Measurements from ENCODE around the gene JAK2.
"Not testable (repeated sequence)": the region's sequence is repeated elsewhere in the genome, so short reads cannot be mapped to it uniquely, and the experiment has no call there.

The JAK2 gene

DNA sequence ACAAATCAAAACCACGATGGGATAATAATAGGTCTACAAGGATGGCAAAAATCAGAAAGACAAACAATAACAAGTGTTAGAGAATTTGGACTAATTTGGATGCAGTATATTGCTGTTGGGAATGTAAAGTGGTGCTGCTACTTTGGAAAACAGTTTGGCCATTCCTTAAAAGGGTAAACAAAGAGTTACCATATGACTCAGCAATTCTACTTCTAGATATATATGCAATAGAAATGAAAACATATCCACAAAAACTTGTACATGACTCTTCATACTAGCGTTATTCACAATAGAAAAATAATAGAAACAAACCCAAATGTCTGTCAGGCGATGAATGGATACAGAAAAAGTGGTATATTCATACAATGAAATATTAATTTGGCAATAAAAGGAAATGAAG, 58.3 kb downstream of the JAK2 start:
- no peak for DNase-seq

DNA sequence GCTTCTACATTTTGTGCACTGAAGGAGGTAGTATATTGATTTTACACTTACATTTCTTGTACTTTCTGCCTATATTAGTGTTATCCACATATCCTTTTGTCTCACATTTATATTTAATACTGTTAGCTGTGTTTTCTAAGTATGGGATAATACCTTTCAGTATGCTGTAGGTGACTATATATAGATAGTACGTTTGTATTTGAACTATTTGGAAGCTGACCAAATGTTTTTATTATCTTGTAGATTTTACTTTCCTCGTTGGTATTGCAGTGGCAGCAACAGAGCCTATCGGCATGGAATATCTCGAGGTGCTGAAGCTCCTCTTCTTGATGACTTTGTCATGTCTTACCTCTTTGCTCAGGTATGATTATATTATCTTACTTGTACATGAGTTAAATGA, 59.1 kb downstream of the JAK2 start:
- DNase-seq: no peak

DNA sequence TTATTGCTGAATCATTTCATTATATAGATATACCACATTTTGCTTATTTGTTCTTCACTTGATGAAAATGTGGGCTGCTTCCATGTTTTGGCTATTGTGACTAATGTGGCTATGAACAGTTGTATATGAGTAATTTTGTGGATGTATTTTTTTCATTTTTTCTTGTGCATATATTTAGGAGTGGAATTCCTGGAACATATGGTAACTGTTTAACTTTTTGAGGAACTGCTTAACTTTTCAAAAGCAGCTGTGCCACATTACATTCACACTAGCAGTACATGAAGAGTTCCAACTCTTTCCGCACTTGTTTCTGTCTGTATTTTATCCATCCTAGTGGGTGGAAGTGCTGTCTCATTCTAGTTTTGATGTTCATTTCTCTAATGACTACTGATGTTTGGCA, 67.8 kb downstream of the JAK2 start:
- no peak for DNase-seq

DNA sequence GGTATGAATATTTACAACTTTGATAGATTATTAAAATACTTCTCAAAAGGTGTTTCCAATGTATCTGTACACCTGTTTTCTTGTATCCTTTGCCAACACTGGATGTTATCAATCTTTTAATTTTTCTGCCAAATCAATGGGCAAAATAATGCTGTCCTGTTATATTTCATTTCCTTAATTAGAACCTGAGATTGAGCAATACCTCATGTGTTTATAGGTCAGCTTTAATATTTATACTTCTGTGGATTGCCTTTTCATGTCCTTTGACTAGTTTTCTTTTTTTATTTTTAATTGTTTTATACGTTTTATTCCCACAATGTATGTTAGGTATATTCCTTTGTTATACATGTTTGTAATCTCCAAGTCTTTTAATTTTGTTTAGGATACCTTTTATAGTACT, 77.6 kb downstream of the JAK2 start:
- no peak for DNase-seq

DNA sequence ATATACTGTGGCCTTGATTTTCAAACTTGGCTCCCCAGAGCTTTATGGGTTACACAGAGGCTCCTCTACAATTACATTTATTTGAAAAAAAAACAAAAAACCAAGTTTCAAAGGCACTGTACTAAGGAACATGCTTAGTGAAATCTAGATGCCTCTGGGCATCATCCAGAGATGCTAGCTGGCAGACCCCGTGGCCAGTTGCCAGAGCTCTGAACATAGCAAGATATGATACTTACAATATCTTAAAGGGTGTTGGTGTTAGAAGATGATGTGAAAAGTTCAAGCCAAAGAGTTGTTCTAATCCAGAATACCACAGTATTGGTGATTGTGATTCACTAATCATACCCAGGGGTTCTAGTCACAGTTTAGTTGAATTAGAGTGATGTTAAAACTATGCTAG, 87.8 kb downstream of the JAK2 start:
- no peak for DNase-seq

DNA sequence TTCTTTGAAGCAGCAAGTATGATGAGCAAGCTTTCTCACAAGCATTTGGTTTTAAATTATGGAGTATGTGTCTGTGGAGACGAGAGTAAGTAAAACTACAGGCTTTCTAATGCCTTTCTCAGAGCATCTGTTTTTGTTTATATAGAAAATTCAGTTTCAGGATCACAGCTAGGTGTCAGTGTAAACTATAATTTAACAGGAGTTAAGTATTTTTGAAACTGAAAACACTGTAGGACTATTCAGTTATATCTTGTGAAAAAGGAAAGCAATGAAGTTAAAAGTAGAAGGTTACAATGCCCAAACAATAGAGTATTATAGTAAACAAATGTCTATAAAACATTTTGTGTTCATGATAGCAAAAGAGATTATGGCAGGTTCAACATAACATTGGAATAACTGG, 88.6 kb downstream of the JAK2 start:
- DNase-seq: no peak

DNA sequence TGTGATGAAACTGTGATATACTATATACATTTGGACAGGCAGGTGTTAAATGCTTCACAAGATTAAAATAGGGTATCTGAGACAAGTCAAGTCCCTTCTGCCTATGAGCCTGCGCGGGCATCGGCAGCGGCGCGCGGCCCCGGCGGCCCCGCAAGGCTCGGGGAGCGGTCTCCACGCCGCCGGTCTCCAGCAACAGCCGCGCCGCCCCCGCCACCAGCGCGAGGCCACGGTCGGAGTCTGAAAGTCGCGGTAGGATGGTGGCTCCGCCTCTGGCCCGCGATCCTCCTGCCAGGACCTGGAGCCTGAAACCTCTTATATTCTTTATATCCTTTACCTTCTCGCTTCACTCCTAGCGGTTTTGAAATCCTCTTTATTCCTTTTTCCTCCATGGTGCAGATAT, 100.9 kb downstream of the JAK2 start:
- DNase-seq: no peak

DNA sequence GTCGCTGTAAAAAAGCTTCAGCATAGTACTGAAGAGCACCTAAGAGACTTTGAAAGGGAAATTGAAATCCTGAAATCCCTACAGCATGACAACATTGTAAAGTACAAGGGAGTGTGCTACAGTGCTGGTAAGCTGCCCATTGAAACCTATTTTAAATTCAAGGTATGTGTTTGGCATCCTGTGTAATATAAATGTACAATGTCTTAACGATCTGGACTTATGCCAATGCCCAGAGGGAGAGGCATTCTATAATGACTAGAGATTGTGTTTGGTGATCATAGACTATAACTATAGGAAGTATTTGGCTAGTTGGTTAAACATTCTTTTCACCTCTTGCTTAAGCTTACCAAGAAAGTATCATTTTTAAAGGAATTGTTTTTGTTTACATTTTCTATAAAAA, 104.7 kb downstream of the JAK2 start:
- DNase-seq: no peak

DNA sequence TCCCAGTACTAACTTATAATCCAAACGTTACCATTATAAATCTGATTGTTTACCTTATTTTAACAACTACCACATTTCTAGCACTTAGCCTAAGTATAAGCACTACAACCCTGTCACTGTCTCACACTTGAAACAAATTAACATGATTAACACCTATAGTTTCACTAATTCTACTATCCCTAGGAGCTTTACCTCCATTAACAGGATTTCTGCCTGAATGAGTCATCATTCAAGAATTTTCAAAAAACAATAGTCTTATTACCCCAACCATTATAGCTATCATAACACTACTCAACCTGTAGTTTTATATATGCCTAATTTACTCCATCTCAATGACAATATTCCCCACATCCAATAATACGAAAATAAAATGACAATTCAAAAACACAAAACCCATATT, 110.7 kb downstream of the JAK2 start:
- DNase-seq: no peak

DNA sequence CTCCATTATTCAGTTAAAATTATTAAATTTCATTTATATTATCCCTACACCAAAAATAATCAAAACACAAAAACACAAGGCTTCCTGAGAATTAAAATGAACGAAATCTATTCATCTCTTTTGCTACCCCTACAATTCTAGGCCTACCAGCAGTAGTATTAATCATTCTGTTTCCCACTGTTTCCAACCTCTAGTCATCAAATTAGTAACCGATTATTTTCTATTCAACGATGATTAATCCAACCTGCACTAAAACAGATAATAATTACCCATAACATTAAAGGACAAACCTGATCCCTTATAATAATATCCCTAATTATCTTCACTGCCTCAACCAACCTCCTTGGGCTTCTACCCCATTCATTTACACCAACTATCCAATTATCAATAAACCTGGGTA, 114.4 kb downstream of the JAK2 start:
- no peak for DNase-seq

DNA sequence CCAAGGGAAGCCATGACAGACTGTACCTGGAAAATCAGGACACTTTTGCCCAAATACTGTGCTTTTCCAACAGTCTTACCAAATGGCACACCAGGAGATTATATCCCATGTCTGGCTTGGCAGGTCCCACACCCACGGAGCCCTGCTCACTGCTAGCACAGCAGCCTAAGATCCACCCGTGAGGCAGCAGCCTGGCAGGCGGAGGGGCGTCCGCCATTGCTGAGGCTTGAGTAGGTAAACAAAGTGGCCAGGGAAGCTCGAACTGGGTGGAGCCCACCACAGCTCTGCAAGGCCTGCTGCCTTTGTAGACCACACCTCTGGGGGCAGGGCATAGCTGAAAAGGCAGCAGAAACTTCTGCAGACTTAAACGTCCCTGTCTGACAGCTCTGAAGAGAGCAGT, 116.1 kb downstream of the JAK2 start:
- DNase-seq: not testable (repeated sequence)

DNA sequence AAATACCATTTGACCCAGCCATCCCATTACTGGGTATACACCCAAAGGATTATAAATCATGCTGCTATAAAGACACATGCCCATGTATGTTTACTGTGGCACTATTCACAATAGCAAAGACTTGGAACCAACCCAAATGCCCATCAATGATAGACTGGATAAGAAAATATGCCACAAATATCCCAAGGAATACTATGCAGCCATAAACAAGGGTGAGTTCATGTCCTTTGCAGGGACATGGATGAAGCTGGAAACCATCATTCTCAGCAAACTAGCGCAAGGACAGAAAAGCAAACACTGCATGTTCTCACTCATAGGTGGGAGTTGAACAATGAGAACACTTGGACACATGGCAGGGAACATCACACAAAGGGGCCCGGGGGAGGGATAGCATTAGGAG, 121.4 kb downstream of the JAK2 start:
- DNase-seq: not testable (repeated sequence)

DNA sequence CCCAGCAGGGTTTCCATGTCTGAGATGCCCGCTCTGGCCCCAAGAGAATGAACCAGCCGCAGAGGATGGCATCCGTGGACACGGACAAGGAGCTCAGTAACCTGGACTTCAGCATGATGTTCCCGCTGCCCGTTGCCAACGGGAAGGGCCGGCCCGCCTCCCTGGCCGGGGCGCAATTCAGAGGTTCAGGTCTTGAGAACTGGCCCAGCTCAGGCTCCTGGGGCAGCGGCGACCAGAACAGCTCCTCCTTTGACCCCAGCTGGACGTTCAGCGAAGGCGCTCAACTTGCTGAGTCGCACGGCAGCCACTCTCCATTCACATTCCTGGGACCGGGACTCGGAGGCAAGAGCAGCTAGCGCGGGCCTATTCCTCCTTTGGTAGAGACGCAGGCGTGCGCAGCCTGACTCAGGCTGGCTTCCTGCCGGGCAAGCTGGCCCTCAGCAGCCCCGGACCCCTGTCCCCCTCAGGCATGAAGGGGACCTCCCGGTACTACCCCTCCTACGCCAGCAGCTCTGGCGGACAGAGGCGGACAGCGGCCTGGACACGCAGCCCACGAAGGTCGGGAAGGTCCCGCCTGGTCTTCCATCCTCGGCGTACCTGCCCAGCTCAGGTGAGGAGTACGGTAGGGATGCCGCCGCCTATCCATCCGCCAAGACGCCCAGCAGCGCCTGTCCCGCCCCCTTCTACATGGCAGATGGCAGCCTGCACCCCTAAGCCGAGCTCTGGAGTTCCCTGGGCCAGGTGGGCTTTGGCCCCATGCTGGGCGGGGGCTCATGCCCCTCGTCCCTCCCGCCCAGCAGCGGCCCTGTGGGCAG, 126.0 kb downstream of the JAK2 start:
- DNase-seq: no peak

DNA sequence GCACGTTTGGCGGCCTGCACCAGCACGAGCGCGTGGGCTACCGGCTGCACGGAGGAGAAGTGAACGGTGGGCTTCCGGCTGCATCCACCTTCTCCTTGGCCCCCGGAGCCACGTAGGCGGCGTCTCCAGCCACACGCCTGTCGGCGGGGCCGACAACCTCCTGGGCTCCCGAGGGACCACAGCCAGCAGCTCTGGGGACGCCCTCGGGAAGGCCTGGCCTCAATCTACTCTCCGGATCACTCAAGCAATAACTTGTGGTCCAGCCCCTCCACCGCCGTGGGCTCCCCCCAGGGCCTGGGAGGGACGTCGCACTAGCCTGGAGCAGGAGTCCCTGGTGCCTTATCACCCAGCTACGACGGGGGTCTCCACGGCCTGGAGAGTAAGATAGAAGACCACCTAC, 126.6 kb downstream of the JAK2 start:
- no peak for DNase-seq

DNA sequence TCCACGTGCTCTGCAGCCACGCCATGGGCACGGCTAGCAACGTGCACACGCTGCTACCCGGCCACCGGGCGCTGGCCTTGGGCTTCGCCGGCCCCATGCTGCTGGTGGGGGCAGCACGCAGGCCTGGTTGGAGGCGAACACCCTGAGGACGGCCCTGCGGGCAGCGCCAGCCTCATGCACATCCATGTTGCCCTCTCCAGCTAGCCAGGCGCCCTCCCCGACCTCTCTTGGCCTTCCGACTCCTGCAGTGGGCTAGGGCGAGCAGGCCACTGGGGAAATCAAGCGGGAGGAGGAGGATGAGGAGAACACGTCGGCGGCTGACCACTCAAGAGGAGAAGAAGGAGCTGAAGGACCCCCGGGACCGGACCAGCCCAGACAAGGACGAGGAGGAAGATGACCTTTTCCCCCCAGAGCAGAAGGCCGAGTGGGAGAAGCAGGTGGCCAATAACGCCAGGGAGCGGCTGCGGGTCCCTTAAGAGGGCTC, 127.1 kb downstream of the JAK2 start:
- no peak for DNase-seq

DNA sequence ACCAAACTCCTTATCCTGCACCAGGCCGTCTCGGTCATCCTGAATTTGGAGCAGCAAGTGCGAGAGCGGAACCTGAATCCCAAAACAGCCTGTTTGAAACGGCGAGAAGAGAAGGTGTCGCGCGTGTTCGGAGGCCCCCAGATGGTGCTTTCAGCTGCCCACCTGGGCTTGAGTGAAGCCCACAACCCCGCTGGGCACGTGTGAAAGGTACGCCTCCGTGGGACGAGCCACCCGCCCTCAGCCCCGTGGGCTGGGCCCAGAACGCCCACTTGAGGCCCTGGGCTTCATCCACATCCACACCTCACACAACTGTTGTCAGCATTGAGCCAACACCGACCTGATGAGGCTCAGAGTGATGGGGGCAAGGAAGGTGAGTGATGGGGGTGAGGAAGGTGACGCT, 127.6 kb downstream of the JAK2 start:
- no peak for DNase-seq

DNA sequence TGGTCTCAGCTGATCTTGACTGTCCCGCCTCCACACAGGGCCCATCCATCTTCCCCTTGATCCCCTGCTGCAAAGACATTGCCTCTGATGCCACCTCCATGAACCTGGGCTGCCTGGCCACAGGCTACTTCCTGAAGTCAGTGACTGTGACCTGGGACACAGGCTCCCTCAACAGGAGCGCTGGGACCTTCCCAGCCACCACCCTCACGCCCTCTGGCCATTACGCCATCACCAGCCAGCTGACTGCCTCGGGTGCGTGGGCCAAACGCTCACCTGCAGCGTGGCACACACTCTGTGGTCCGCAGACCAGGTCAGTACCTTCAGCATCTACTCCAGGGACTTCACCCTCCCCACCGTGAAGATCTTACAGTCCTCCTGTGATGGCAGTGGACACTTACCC, 128.5 kb downstream of the JAK2 start:
- no peak for DNase-seq

DNA sequence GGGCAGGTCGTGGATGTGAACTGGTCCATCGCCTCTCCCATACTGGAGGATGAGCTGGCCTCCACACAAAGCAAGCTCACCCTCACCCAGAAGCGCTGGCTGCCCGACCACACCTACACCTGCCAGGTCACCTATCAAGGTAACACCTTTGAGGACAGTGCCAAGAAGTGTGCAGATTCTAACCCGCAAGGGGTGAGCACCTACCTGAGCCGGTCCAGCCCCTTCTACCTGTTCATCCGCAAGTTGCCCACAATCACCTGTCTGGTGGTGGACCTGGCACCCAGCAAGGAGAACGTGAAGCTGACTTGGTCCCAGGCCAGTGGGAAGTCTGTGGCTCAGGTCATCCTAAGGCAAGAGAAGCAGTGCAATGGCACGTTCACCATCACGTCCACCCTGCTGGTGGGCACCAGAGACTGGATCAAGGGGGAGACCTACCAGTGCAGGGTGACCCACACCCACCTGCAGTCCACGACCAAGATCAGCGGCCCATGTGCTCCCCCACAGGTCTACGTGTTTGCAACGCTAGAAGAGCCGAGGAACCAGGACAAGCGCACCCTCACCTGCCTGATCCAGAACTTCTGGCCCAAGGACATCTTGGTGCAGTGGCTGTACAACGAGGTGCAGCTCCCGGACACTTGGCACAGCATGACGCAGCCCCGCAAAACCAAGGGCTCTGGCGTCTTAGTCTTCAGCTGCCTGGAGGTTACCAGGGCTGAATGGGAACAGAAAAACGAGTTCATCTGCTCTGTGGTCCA, 129.1 kb downstream of the JAK2 start:
- no peak for DNase-seq

DNA sequence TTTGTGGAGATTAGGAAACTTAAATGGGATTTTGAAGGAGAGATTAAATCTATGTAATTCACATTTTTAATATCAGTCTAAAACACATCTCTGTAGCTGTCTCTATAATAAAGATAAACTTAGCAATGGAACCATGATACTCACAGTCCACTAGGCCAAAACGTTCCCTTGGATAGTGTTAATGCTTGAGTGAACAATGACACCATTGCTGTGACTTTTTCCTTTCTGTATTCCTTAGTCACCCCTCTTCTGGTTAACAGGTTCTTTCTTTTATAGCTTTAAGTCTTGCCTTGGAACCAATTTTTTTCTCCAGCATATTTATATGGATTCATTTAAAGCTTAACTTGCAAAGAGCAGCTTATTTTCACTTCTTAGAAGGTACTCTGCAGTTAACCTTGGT, 137.0 kb downstream of the JAK2 start:
- no peak for DNase-seq

DNA sequence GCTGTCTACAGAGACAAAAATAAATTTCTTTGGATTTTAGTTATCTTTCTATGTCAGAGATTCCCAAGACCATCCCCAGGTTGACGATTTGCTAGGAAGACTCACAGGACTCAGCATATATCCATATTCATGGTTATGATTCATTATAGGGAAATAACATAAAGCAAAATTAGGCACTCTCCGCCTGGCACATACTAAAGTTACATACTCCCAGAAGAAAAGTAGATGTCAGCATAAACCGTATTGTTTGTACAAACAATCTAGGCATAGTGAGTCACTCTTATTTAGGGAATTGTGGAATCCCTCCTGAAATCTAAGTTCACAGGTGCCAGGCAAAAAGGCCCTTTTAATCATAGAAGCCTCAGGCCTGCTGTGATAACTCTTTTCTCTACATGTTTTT, 137.4 kb downstream of the JAK2 start:
- no peak for DNase-seq

DNA sequence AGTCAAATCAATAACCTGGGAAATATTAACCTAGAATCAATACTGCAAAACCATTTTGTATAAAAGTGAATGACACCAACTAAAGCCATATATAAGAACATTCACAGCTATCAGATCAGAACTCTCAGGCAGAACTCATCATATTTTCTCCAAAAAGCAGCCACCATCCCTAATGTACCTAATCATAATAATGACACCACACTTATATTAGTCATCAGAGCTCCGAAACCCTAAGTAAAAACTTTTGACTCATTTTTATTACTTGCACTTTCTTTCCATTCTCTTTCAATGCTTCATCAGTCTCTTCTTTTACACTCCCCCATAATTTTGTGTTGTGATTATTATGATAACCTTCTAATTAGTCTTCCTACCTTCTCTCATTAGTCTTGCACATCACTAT, 155.1 kb downstream of the JAK2 start:
- no peak for DNase-seq

DNA sequence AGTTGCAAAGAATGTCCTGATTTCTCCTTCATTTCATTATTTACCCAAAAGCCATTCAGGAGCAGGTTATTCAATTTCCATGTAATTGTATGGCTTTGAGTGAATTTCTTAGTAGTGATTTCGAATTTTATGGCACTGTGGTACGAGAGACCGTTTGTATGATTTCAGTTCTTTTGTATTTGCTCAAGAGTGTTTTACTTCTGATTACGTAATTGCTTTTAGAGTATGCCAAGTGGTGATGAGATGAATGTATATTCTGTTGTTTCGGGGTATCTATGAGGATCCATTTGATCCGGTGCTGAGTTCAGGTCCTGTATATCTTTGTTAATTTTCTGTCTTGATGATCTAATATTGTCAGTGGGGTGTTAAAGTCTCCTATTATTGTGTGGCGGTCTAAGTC, 159.1 kb downstream of the JAK2 start:
- DNase-seq: no peak

DNA sequence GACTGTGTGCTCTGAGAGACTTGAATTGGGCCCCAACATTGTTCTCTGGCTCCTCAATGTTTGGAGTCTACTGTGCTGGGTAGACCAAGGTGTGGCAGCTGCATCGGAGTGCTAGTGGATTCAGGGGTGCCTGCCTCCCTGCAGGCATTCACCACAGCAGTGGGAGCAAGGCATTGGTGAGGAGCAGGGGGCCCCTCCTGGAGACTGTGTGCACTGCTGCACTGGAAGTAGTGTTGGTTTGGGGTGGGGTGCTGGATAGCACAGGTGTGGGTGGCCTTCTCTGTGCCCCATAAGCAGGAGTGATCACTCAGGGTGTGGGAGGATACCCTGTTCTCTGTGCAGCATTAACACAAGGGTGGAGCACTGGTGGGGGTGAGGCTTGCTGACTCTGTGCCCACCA, 161.2 kb downstream of the JAK2 start:
- DNase-seq: no peak
